GM13977 (cell line): ENCODE measurements around the gene ZNF69.
"Not testable (repeated sequence)": the region's sequence is repeated elsewhere in the genome, so short reads cannot be mapped to it uniquely, and the experiment has no call there.

Experiments
- DNase-seq: peaks from one replicate; pipeline ENCODE4 v3.0.0; 2012; ENCODE audit warnings: low spot score
- CTCF ChIP-seq: IDR thresholded peaks from 2 replicates; pipeline ENCODE4 v1.5.1; 2012; ENCODE audit warnings: mild to moderate bottlenecking, control low read depth; ENCODE audit not compliant: insufficient read depth; ENCODE audit errors: extremely low read depth, missing control alignments
- in situ Hi-C: fragments of 300-500 bp; cut with MboI; formaldehyde crosslinking; loops from one replicate; pipeline ENCODE4 v1.12.0; 2022; ENCODE audit warnings: low sequenced_read_pairs, low pct_unique_long_range_greater_than_20kb, mixed read lengths, inconsistent platforms; ENCODE audit not compliant: unreplicated experiment

ZNF69 gene

GRCh38 chr19:11931051-11931450 is 43.5 kb downstream of the ZNF69 start:
- no peak for TF ChIP-seq CTCF
- in situ Hi-C loops = no loop called here
- DNase-seq = no peak

DNA sequence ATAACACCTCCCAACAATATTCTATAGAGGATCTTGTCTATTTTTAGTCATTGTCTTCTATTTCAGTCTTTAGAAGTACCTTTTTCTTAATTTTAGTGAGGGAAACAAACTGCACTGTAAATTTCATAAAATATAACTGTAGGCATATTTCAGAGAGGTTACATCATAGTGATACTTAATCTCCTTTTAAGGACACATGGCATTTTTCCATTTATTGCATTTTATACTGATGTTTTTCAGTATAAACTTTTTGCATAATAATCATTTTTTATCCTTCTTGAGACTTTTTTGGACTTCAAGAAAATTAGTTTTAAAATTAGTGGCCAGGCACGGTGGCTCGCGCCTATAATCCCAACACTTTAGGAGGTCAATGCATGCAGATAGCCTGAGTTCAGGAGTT is 43.9 kb downstream of the ZNF69 start:
- DNase-seq = no peak
- in situ Hi-C loops = no loop called here
- TF ChIP-seq CTCF = no peak

- DNase-seq, in situ Hi-C loops: not testable (repeated sequence)
Measured at GRCh38 chr19:11935829-11936228, 48.2 kb downstream of the ZNF69 start.

DNA sequence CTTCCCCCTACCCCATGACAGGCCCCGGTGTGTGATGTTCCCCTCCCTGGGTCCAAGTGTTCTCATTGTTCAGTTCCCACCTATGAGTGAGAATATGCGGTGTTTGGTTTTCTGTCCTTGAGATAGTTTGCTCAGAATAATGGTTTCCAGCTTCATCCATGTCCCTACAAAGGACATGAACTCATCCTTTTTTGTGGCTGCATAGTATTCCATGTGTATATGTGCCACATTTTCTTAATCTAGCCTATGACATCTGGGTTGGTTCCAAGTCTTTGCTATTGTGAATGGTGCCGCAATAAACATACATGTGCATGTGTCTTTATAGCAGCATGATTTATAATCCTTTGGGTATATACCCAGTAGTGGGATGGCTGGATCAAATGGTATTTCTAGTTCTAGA is 50.8 kb downstream of the ZNF69 start:
- DNase-seq, in situ Hi-C loops: not testable (repeated sequence)

GRCh38 chr19:11941361-11941887 is 53.8 kb downstream of the ZNF69 start:
- in situ Hi-C loops, DNase-seq: not testable (repeated sequence)

GRCh38 chr19:11942008-11942842 is 54.6 kb downstream of the ZNF69 start:
- no peak for TF ChIP-seq CTCF
- in situ Hi-C loops = no loop called here
- no peak for DNase-seq

DNA sequence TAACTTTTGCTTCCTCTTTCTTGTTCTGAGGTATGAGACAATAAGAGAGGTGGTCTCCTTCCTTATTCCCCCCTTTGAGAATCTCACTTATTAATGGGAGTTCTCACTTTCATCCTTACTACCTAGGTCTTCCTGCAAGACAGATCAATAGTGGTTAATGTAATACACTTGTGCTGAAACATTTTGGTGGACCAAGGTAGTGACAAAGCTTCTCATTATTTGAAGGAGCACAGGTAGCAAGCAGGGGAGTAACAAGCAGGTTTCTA is 55.2 kb downstream of the ZNF69 start:
- no peak for TF ChIP-seq CTCF
- DNase-seq = no peak
- in situ Hi-C loops = no loop called here

GRCh38 chr19:11944656-11945055 is 57.1 kb downstream of the ZNF69 start:
- TF ChIP-seq CTCF = no peak
- in situ Hi-C loops = no loop called here
- DNase-seq = no peak
